Endothelial cell of umbilical vein (primary cell): ENCODE measurements around the gene ABL1. TPM values are rescaled to one million over a fixed set of nuclear protein-coding genes. Genes with fewer than 3 reads are reported as not detected.

Source experiments
- BruUV-seq: library from RNA; stranded (reverse); fragments of 400-500 nt; replicated peaks from 2 replicates; lab custom pipeline; 2021; lab: Mats Ljungman, UMichigan
- CTCF ChIA-PET: fragments of 300-600, 350-600 bp; sonication (Branson Sonifier 250); formaldehyde crosslinking; loops from one replicate; lab custom pipeline; 2021; ENCODE audit warnings: antibody characterized with exemption, inconsistent platforms; lab: Charles Lee
- POLR2A ChIA-PET: fragments of 300-600, 350-600 bp; sonication (Branson Sonifier 250); formaldehyde crosslinking; loops from one replicate; lab custom pipeline; 2021; ENCODE audit warnings: antibody characterized with exemption, inconsistent platforms; lab: Charles Lee
- DNase-seq: peaks from one replicate; pipeline ENCODE4 v3.0.0-alpha.2; 2011; ENCODE audit warnings: low read depth, low spot score
- FAIRE-seq: peaks from 2 replicates; lab custom pipeline; 2011; peaks lifted over from hg19 to GRCh38; lab: Jason Lieb, UNC
- H2AFZ ChIP-seq: 2 replicates; pipeline ENCODE4 v1.6.0; 2012; ENCODE audit warnings: low read depth, low read length, control low read depth, inconsistent platforms
- H3K27ac ChIP-seq: 2 replicates; pipeline ENCODE4 v1.5.1; 2011; ENCODE audit warnings: low read depth, mild to moderate bottlenecking, control low read depth, low read length, moderate library complexity; ENCODE audit not compliant: insufficient read depth
- H3K27me3 ChIP-seq, 2 experiments: 2 replicates each; pipeline versions ENCODE4 v1.6.0 to v1.6.1; 2011; ENCODE audit warnings: low read length in 2 of 2, mixed read lengths in 1 of 2; ENCODE audit not compliant: control insufficient read depth in 2 of 2, insufficient read depth in 2 of 2
- H3K36me3 ChIP-seq, 2 experiments: 2 replicates in 1 of 2; 3 replicates in 1 of 2; pipeline ENCODE4 v1.5.1; 2011; ENCODE audit warnings: low read length in 2 of 2, mild to moderate bottlenecking in 1 of 2, moderate library complexity in 1 of 2; ENCODE audit not compliant: control insufficient read depth in 2 of 2, insufficient read depth in 2 of 2; ENCODE audit errors: extremely low read depth in 1 of 2
- H3K4me1 ChIP-seq: 3 replicates; pipeline ENCODE4 v1.5.1; 2011; ENCODE audit warnings: mild to moderate bottlenecking, low read length; ENCODE audit not compliant: control insufficient read depth, insufficient read depth; ENCODE audit errors: extremely low read depth
- H3K4me2 ChIP-seq: 2 replicates; pipeline ENCODE4 v1.6.1; 2011; ENCODE audit warnings: low read length, control low read depth, mixed read lengths; ENCODE audit not compliant: insufficient read depth
- H3K4me3 ChIP-seq, 3 experiments: fragments of 200-600 bp in 1 of 3; sonication (generic), shearing (Covaris generic) in 1 of 3; replicated peaks in 1 of 3; 2 replicates each; pipeline ENCODE4 v1.5.1; 2011 to 2016; ENCODE audit warnings: control low read depth in 3 of 3, low read length in 3 of 3, mild to moderate bottlenecking in 2 of 3, inconsistent platforms in 1 of 3, low read depth in 1 of 3, moderate library complexity in 1 of 3; ENCODE audit not compliant: insufficient read depth in 1 of 3
- H3K79me2 ChIP-seq: 2 replicates; pipeline ENCODE4 v1.6.0; 2012; ENCODE audit warnings: low read length, inconsistent platforms; ENCODE audit not compliant: control insufficient read depth, insufficient read depth
- H3K9ac ChIP-seq: replicated peaks from 2 replicates; pipeline ENCODE3; 2011; ENCODE audit warnings: low read length, control low read depth; ENCODE audit not compliant: insufficient read depth; ENCODE audit errors: extremely low read depth
- H3K9me1 ChIP-seq: replicated peaks from 3 replicates; pipeline ENCODE4 v1.6.0; 2011; ENCODE audit warnings: mild to moderate bottlenecking, low read length; ENCODE audit not compliant: control insufficient read depth, insufficient read depth; ENCODE audit errors: extremely low read depth
- H3K9me3 ChIP-seq: replicated peaks from 2 replicates; pipeline ENCODE4 v1.5.1; 2012; ENCODE audit warnings: low read length, inconsistent platforms; ENCODE audit not compliant: control insufficient read depth, insufficient read depth
- H4K20me1 ChIP-seq: replicated peaks from 2 replicates; pipeline ENCODE3; 2011; ENCODE audit warnings: mild to moderate bottlenecking, low read length; ENCODE audit not compliant: control insufficient read depth, insufficient read depth; ENCODE audit errors: extremely low read depth
- GATA2 ChIP-seq: IDR thresholded peaks from 2 replicates; pipeline ENCODE4 v1.7.0; 2011; ENCODE audit warnings: low read depth, mild to moderate bottlenecking, moderate library complexity, mixed read lengths, low read length; ENCODE audit not compliant: insufficient read length, insufficient read depth
- JUN ChIP-seq: IDR thresholded peaks from 2 replicates; pipeline ENCODE4 v1.6.1; 2011; ENCODE audit warnings: borderline replicate concordance, low read depth; ENCODE audit not compliant: insufficient read length, insufficient read depth
- MYC ChIP-seq: IDR thresholded peaks from one replicate; pipeline ENCODE4 v1.6.1; 2011; ENCODE audit warnings: mild to moderate bottlenecking, low read depth, low read length
- POLR2A ChIP-seq: IDR thresholded peaks from 2 replicates; pipeline ENCODE4 v1.6.1; 2012; ENCODE audit warnings: low read depth, mild to moderate bottlenecking, control low read depth, low read length
- dilution Hi-C: fragments of 300-500 bp; cut with MboI; formaldehyde crosslinking; loops from one replicate; pipeline ENCODE4 v1.15.0; 2019; ENCODE audit warnings: low sequenced_read_pairs; ENCODE audit not compliant: extremely low pct_ligation_motif_present
- intact Hi-C: fragments of 100-400 bp; cut with micrococcal nuclease; formaldehyde crosslinking; loops from one replicate; pipeline ENCODE4 v1.10.0; 2022
- polyA plus RNA-seq, 4 experiments: library from polyadenylated mRNA; depleted of rRNA in 3 of 4; stranded (reverse) in 3 of 4; unstranded in 1 of 4; fragments of >200 nt; gene quantifications; 2 replicates each; pipeline versions ENCODE4 v1.2.1 to v1.2.3, GENCODE V29; 2011 to 2012; ENCODE audit warnings: missing spikeins in 1 of 4
- total RNA-seq: library from RNA; stranded (reverse); gene quantifications from 2 replicates; pipeline ENCODE4 v1.2.3, GENCODE V29; 2021
- TF ChIP-seq, protein P1 (sequence below), 2 donors: IDR thresholded peaks; 1 replicate in 1 of 2; 2 replicates in 1 of 2; pipeline ENCODE4 v1.5.1; 2011; ENCODE audit warnings: low read length in 2 of 2, mild to moderate bottlenecking in 2 of 2, moderate library complexity in 2 of 2, control low read depth in 1 of 2, inconsistent platforms in 1 of 2, low read depth in 1 of 2; ENCODE audit not compliant: insufficient read depth in 1 of 2; ENCODE audit errors: extremely low read depth in 1 of 2
- TF ChIP-seq, protein P2 (sequence below): IDR thresholded peaks from 2 replicates; pipeline ENCODE4 v1.6.1; 2011; ENCODE audit not compliant: insufficient read depth, insufficient read length

The ABL1 gene
- total and polyA plus RNA-seq, 2 donors (not counting 3 experiments of a cell fraction or from before 2014, with no cell fraction given) = 32.1 to 87.1 TPM

- H4K20me1 ChIP-seq = no peaks in the 10 kb centered on the region
- peaks cover 2% of the 10 kb centered on the region for H3K9me3 ChIP-seq
- H3K4me1 ChIP-seq = peaks cover 11% of the 10 kb centered on the region
- H3K79me2 ChIP-seq = peaks cover 24% of the 10 kb centered on the region
- no peak overlapping the region for H3K4me3 ChIP-seq
- POLR2A ChIA-PET = no interaction called here
- BruUV-seq = no TSS peak
- no peak overlapping the region for H3K27ac ChIP-seq
- H3K4me2 ChIP-seq = no peak overlapping the region
- CTCF ChIA-PET = interaction anchor here (0.7 to 1.8 kb wide), 14 partner anchors 9 to 261 kb away, joined by 3 to 10 read pairs (median 4); no protein-coding TSS in a partner anchor
- intact Hi-C loops (loop anchor here (2.0 kb wide), 1 partner anchor 17 kb away; no protein-coding TSS in a partner anchor), dilution Hi-C loops (no loop called here)
- H3K9me1 ChIP-seq = no peaks in the 10 kb centered on the region
- H3K36me3 ChIP-seq = no peaks in the 10 kb centered on the region
- TF ChIP-seq, protein P1, sequence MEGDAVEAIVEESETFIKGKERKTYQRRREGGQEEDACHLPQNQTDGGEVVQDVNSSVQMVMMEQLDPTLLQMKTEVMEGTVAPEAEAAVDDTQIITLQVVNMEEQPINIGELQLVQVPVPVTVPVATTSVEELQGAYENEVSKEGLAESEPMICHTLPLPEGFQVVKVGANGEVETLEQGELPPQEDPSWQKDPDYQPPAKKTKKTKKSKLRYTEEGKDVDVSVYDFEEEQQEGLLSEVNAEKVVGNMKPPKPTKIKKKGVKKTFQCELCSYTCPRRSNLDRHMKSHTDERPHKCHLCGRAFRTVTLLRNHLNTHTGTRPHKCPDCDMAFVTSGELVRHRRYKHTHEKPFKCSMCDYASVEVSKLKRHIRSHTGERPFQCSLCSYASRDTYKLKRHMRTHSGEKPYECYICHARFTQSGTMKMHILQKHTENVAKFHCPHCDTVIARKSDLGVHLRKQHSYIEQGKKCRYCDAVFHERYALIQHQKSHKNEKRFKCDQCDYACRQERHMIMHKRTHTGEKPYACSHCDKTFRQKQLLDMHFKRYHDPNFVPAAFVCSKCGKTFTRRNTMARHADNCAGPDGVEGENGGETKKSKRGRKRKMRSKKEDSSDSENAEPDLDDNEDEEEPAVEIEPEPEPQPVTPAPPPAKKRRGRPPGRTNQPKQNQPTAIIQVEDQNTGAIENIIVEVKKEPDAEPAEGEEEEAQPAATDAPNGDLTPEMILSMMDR (IDR thresholded peaks at IDR 0.05; ENCODE audit: extremely low read depth in 1 of 2, insufficient read depth in 1 of 2, low read depth in 1 of 2, low read length in 2 of 2) = no peak
- no peak for TF ChIP-seq GATA2
- no peak for TF ChIP-seq POLR2A
- TF ChIP-seq JUN = no peak
- TF ChIP-seq MYC = no peak
- TF ChIP-seq, protein P2, sequence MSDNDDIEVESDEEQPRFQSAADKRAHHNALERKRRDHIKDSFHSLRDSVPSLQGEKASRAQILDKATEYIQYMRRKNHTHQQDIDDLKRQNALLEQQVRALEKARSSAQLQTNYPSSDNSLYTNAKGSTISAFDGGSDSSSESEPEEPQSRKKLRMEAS = no peak
- H3K9ac ChIP-seq = no peak overlapping the region
- no peaks in the 10 kb centered on the region for H3K27me3 ChIP-seq
- no peak for FAIRE-seq
- DNase-seq = no peak
- no peak overlapping the region for H2AFZ ChIP-seq
These were observed 49.0 kb upstream of the ABL1 start for GRCh38 chr9:130785940-130786508.
